Gastrocnemius medialis (tissue), 4 donors: Measurements from ENCODE around the gene CYGB. TPM values are rescaled to one million over a fixed set of nuclear protein-coding genes. Genes with fewer than 3 reads are reported as not detected.
A peak's percentile ranks its signal among the peaks of the same experiment; 100 is the strongest.
"Not testable (repeated sequence)": the region's sequence is repeated elsewhere in the genome, so short reads cannot be mapped to it uniquely, and the experiment has no call there.

Experiments used
- ATAC-seq, 2 donors: fragments of 150-250 bp; one replicate each; pipeline ENCODE4 v1.9.1; 2016
- DNase-seq, 2 donors: peaks; one replicate each; pipeline ENCODE4 v3.0.0-alpha.2; 2019
- H3K27ac ChIP-seq, 4 donors: fragments of 200-600 bp; sonication (generic); 1 replicate in 1 of 4; 2 replicates in 3 of 4; pipeline ENCODE4 v1.5.1; 2016 to 2018; ENCODE audit warnings: mild to moderate bottlenecking in 2 of 4, moderate library complexity in 1 of 4
- H3K27me3 ChIP-seq, 3 donors: fragments of 200-600 bp; sonication (generic) in 2 of 3; 1 replicate in 1 of 3; 2 replicates in 2 of 3; pipeline versions ENCODE4 v1.5.1 to v1.6.0; 2016 to 2019; ENCODE audit warnings: mild to moderate bottlenecking in 1 of 3, moderate library complexity in 1 of 3
- H3K36me3 ChIP-seq, 2 donors: fragments of 200-600 bp; sonication (generic) in 1 of 2; one replicate each; pipeline ENCODE4 v1.5.1; 2017 to 2018
- H3K4me1 ChIP-seq, 2 donors: fragments of 200-600 bp; sonication (generic) in 1 of 2; one replicate each; pipeline ENCODE4 v1.5.1; 2016 to 2017; ENCODE audit warnings: mild to moderate bottlenecking in 2 of 2
- H3K4me3 ChIP-seq, 4 donors: fragments of 200-600 bp; sonication (generic) in 3 of 4; 1 replicate in 1 of 4; 2 replicates in 3 of 4; pipeline ENCODE4 v1.5.1; 2016 to 2019; ENCODE audit warnings: mild to moderate bottlenecking in 2 of 4
- H3K9me3 ChIP-seq, 3 donors: fragments of 200-600 bp; sonication (generic) in 2 of 3; 1 replicate in 1 of 3; 2 replicates in 2 of 3; pipeline ENCODE4 v1.5.1; 2016 to 2019
- CTCF ChIP-seq, 5 experiments: fragments of 450-650 bp in 3 of 5; fragments of 200-600 bp in 2 of 5; sonication (generic) in 2 of 5; IDR thresholded peaks in 4 of 5; conservative IDR thresholded peaks in 1 of 5; 1 replicate in 4 of 5; 2 replicates in 1 of 5; pipeline ENCODE4 v1.5.1; 2016 to 2019; ENCODE audit warnings: antibody characterized with exemption in 5 of 5, mild to moderate bottlenecking in 3 of 5, moderate library complexity in 3 of 5
- POLR2A ChIP-seq, 2 donors: fragments of 450-650 bp; IDR thresholded peaks; one replicate each; pipeline ENCODE4 v1.6.1; 2017; ENCODE audit warnings: antibody characterized with exemption in 2 of 2, mild to moderate bottlenecking in 2 of 2, moderate library complexity in 2 of 2
- in situ Hi-C, 4 donors: fragments of 200-750 bp; cut with MboI; loops; one replicate each; pipeline versions ENCODE4 v1.15.0 to v1.8.0; 2017; ENCODE audit warnings: low sequenced_read_pairs in 4 of 4
- intact Hi-C: fragments of 100-400 bp; cut with DNase I; formaldehyde crosslinking; loops from one replicate; pipeline ENCODE4 v1.15.1; 2023; ENCODE audit warnings: low total_unique reads
- total RNA-seq, 4 donors: library from RNA; depleted of rRNA; stranded (reverse); fragments of >200 nt; gene quantifications; one replicate each; pipeline versions ENCODE4 v1.1.0 to v1.2.3, GENCODE V29; 2016

Gene CYGB
- total RNA-seq, 4 donors from 2014 or later, result 8.1 to 19.7 (median 10.6) TPM

DNA sequence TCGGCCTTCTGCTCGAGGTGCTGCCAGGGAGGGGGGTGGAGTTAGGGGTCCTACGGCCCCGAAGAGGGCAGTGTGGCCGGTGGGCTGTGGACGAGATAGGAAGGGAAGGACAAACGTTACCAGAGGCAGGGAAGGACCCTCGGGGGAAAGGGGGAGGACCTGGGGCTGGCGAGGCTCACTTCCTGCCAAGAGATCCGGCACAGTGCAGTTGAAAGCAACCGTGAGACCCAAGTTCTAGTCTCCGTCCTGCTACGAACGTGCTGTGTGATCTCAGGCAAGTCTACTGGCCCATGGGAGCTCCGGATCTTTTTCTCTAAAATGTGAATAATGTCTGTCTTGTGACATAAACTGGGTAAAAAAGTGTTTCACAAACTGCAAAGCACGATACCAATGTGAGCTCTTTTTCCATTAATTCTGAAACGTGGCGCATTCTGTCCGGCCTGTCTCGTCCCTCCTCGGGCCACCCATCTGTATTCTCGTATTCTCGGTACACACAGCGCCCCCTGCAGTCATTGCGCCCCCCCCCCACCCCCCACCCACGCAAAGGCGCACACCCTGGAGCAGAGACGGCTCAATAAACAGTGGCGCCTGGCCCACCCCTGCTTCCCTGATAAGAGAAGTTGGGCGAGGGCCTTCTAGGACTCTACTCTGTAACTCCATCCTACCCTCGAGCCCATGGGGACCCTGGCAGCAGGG is 8.8 kb downstream of the CYGB start:
- intact Hi-C loops, result no loop called here
- peaks cover 32 to 45% of the 10 kb centered on the region in 2 donors for H3K4me1 ChIP-seq
- peak overlapping the region; percentile 30 to 45 (median 34) for H3K4me3 ChIP-seq
- no peaks in the 10 kb centered on the region for H3K36me3 ChIP-seq
- TF ChIP-seq POLR2A (IDR thresholded peaks at IDR 0.05) (no peak), CTCF (IDR thresholded peaks at IDR 0.05 in 4 of 5, conservative IDR thresholded peaks at IDR 0.05 in 1 of 5) (peak in 1 of 5 experiments; percentile 18)
- in situ Hi-C loops, result loop anchor here in 2 of 4 donors (10.0 kb wide), 2 partner anchors 56 to 96 kb away; partner anchors contain the start of gene ST6GALNAC2 (in 1 of the 2)
- no peak for DNase-seq
- ATAC-seq, result no peak
- H3K27ac ChIP-seq, result peak overlapping the region; percentile 88 to 94 (median 91)
- H3K27me3 ChIP-seq, result no peaks in the 10 kb centered on the region
- no peaks in the 10 kb centered on the region for H3K9me3 ChIP-seq

DNA sequence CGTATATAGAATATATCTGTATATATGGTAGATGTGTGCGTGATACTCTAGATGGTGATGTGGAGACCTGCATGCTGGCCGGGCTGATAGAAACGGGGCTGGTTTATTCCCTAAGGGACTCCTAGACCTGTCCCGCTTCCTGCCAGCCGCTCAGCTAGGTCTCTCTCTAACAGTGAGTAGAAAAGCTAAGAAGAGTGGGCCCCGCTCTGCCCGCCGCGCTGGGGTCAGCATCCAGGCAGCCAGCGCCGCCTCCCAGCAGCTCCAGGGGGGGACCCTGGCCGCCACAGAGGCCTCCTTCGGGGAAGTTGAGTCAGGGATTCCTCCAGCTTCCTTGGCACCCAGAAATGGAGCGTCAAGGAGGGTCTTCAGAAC is 9.4 kb downstream of the CYGB start:
- no peak for DNase-seq
- Histone ChIP-seq H3K36me3 (no peaks in the 10 kb centered on the region), H3K4me1 (peaks cover 32 to 45% of the 10 kb centered on the region in 2 donors), H3K27me3 (no peaks in the 10 kb centered on the region), H3K9me3 (no peaks in the 10 kb centered on the region), H3K27ac (peak overlapping the region; percentile 88 to 94 (median 91)), H3K4me3 (peak overlapping the region; percentile 30 to 45 (median 34))
- in situ Hi-C loops, result loop anchor here in 2 of 4 donors (10.0 kb wide), 2 partner anchors 57 to 97 kb away; partner anchors contain the start of gene ST6GALNAC2 (in 1 of the 2)
- ATAC-seq, result no peak
- intact Hi-C loops, result no loop called here
- TF ChIP-seq CTCF (IDR thresholded peaks at IDR 0.05 in 4 of 5, conservative IDR thresholded peaks at IDR 0.05 in 1 of 5) (no peak), POLR2A (IDR thresholded peaks at IDR 0.05) (no peak)

DNA sequence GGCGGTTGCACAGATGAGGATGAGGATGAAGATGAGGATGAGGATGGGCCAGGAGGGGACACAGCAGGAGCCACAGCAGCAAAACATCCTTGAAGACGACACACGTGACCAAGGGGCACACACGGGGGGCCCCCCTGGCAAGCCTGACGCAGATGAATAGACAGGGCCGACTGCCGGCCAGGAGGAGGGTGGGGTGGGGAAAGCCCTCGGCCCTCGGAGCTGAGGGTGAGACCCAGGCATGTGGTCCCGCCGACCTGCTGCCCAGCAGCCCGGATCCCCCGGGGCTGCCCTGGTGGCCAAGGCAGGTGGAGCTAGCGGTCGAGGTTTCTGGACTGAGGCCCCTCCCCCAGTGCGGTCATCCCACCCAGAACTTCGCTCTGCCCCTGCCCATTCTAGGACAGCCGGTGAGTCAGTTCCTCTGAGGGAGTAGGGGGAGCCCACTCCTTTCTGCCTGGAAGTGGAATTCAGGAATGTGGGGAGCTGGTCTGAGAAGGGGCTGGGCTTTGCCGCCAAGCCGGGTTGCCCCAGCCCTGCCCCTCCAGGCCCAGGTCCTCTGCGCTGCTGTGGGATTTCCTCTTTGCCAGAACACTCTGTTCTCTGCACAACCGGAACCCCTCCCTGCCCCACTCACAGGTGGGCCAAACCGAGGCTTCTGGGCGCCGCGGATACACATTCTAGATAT is 9.9 kb downstream of the CYGB start:
- TF ChIP-seq POLR2A (IDR thresholded peaks at IDR 0.05) (peak; percentile 54 to 65), CTCF (IDR thresholded peaks at IDR 0.05 in 4 of 5, conservative IDR thresholded peaks at IDR 0.05 in 1 of 5) (peak in 4 of 5 experiments; percentile 24 to 49 (median 38))
- Histone ChIP-seq H3K4me1 (peaks cover 32 to 49% of the 10 kb centered on the region in 2 donors), H3K9me3 (no peaks in the 10 kb centered on the region), H3K27me3 (no peaks in the 10 kb centered on the region), H3K27ac (peak overlapping the region; percentile 88 to 94 (median 91)), H3K4me3 (peak overlapping the region in 3 of 4 donors; percentile 33 to 45 (median 35)), H3K36me3 (no peaks in the 10 kb centered on the region)
- DNase-seq (peak in 1 of 2 donors; percentile 69), ATAC-seq (peak; percentile 39 to 53)
- intact Hi-C loops (no loop called here), in situ Hi-C loops (loop anchor here in 2 of 4 donors (10.0 kb wide), 2 partner anchors 57 to 97 kb away; partner anchors contain the start of gene ST6GALNAC2 (in 1 of the 2))

DNA sequence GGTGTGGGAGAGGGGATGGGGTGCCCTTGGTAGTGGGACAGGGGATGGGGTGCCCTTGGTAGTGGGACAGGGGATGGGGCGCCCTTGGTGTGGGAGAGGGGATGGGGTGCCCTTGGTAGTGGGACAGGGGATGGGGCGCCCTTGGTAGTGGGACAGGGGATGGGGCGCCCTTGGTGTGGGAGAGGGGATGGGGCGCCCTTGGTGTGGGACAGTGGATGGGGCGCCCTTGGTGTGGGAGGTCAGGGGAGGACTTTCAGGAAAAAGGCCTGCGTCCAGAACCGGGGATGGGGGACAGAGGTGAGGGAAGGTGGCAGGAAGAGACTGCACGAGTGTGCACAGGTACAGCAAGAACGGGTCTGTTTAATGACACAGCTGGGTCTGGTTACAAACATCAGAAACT is 10.5 kb downstream of the CYGB start:
- H3K36me3 ChIP-seq, ATAC-seq, H3K27me3 ChIP-seq, DNase-seq, H3K9me3 ChIP-seq, intact Hi-C loops: not testable (repeated sequence)
- in situ Hi-C loops, result loop anchor here in 2 of 4 donors (10.0 kb wide), 2 partner anchors 58 to 98 kb away; partner anchors contain the start of gene ST6GALNAC2 (in 1 of the 2)
- peaks cover 32 to 46% of the 10 kb centered on the region in 2 donors for H3K4me1 ChIP-seq
- peak overlapping the region; percentile 88 to 94 (median 91) for H3K27ac ChIP-seq
- H3K4me3 ChIP-seq, result peak overlapping the region in 2 of 4 donors; percentile 35 to 45

DNA sequence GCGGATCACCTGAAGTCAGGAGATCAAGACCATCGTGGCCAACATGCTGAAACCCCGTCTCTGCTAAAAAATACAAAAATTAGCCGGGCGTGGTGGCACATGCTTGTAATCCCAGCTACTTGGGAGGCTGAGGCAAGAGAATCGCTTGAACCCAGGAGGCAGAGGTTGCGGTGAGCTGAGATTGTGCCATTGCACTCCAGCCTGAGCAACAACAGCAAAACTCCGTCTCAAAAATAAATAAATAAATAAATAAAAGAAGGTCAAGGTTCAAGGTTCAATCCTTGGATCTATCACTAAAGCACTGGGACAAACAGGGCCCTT is 12.0 kb downstream of the CYGB start:
- intact Hi-C loops, ATAC-seq, H3K4me3 ChIP-seq, DNase-seq, H3K36me3 ChIP-seq, H3K9me3 ChIP-seq, H3K27me3 ChIP-seq: not testable (repeated sequence)
- Histone ChIP-seq H3K4me1 (peaks cover 18 to 32% of the 10 kb centered on the region in 2 donors), H3K27ac (peak overlapping the region; percentile 42 to 69 (median 54))
- in situ Hi-C loops, result loop anchor here in 2 of 4 donors (10.0 kb wide), 2 partner anchors 59 to 99 kb away; partner anchors contain the start of gene ST6GALNAC2 (in 1 of the 2)
